ENCODE data around the gene TRAF3IP1.

The TRAF3IP1 gene

GRCh38 chr2:238290091-238290509, 30.2 kb upstream of the TRAF3IP1 start:
- no peak for ATAC-seq
- TF ChIP-seq ARNTL (CRISPR knock-in tag; IDR thresholded peaks at IDR 0.05; ENCODE audit: borderline replicate concordance, low read depth) (no peak), CSRNP3 (CRISPR knock-in tag; IDR thresholded peaks at IDR 0.05) (no peak), ZNF8 (CRISPR knock-in tag; IDR thresholded peaks at IDR 0.05) (no peak), ISL1 (CRISPR knock-in tag; IDR thresholded peaks at IDR 0.05) (no peak), ESRRG (CRISPR knock-in tag; IDR thresholded peaks at IDR 0.05) (no peak), RARB (CRISPR knock-in tag; IDR thresholded peaks at IDR 0.05) (no peak), ZNF565 (CRISPR knock-in tag; conservative IDR thresholded peaks at IDR 0.05; ENCODE audit: low read depth) (no peak), CREB5 (CRISPR knock-in tag; IDR thresholded peaks at IDR 0.05; ENCODE audit: low read depth) (no peak), TSHZ2 (CRISPR knock-in tag; IDR thresholded peaks at IDR 0.05) (no peak), SNAI2 (CRISPR knock-in tag; IDR thresholded peaks at IDR 0.05) (no peak), ZC3H10 (CRISPR knock-in tag; IDR thresholded peaks at IDR 0.05) (no peak), POU6F1 (CRISPR knock-in tag; IDR thresholded peaks at IDR 0.05; ENCODE audit: borderline replicate concordance, low read depth) (no peak), ZNF70 (CRISPR knock-in tag; IDR thresholded peaks at IDR 0.05) (no peak), TOX (CRISPR knock-in tag; IDR thresholded peaks at IDR 0.05; ENCODE audit: borderline replicate concordance) (no peak)

GRCh38 chr2:238290715-238291549, 29.4 kb upstream of the TRAF3IP1 start:
- no peak for TF ChIP-seq RARB (CRISPR knock-in tag; IDR thresholded peaks at IDR 0.05)
- no peak for TF ChIP-seq ZNF8 (CRISPR knock-in tag; IDR thresholded peaks at IDR 0.05)
- no peak for TF ChIP-seq BACH2 (CRISPR knock-in tag; IDR thresholded peaks at IDR 0.05; ENCODE audit: borderline replicate concordance)
- no peak for TF ChIP-seq ZFP30 (CRISPR knock-in tag; IDR thresholded peaks at IDR 0.05)
- no peak for TF ChIP-seq ZNF565 (CRISPR knock-in tag; conservative IDR thresholded peaks at IDR 0.05; ENCODE audit: low read depth)
- TF ChIP-seq GLIS3 (CRISPR knock-in tag; IDR thresholded peaks at IDR 0.05): no peak
- no peak for TF ChIP-seq CSDC2 (CRISPR knock-in tag; IDR thresholded peaks at IDR 0.05)
- no peak for TF ChIP-seq POU6F1 (CRISPR knock-in tag; IDR thresholded peaks at IDR 0.05; ENCODE audit: borderline replicate concordance, low read depth)
- TF ChIP-seq CREB5 (CRISPR knock-in tag; IDR thresholded peaks at IDR 0.05; ENCODE audit: low read depth): no peak
- no peak for TF ChIP-seq OSR1 (CRISPR knock-in tag; IDR thresholded peaks at IDR 0.05)
- no peak for TF ChIP-seq ZNF70 (CRISPR knock-in tag; IDR thresholded peaks at IDR 0.05)
- no peak for TF ChIP-seq ARNTL (CRISPR knock-in tag; IDR thresholded peaks at IDR 0.05; ENCODE audit: borderline replicate concordance, low read depth)
- TF ChIP-seq TCF4 (CRISPR knock-in tag; IDR thresholded peaks at IDR 0.05; ENCODE audit: borderline replicate concordance): no peak
- no peak for TF ChIP-seq ISL1 (CRISPR knock-in tag; IDR thresholded peaks at IDR 0.05)
- no peak for TF ChIP-seq TOX (CRISPR knock-in tag; IDR thresholded peaks at IDR 0.05; ENCODE audit: borderline replicate concordance)
- ATAC-seq: no peak
